Mucosa of gallbladder (tissue), 1 donor: ENCODE measurements around the gene KRTAP4-8. TPM values are rescaled to one million over a fixed set of nuclear protein-coding genes. Genes with fewer than 3 reads are reported as not detected.
"Not testable (repeated sequence)": the region's sequence is repeated elsewhere in the genome, so short reads cannot be mapped to it uniquely, and the experiment has no call there.

Source experiments
- DNase-seq: peaks from one replicate; pipeline ENCODE4 v3.0.0-alpha.2; 2020; ENCODE audit warnings: low spot score
- total RNA-seq: library from RNA; stranded (reverse); gene quantifications from one replicate; pipeline ENCODE4 v1.2.1, GENCODE V29; 2021
- donor health status: DM: no; HTN: no; CAD: no.

Gene KRTAP4-8
- total RNA-seq, 1 donor from 2014 or later = not detected

GRCh38 chr17:41065016-41065689 lies 32.8 kb downstream of the KRTAP4-8 start:
- DNase-seq = not testable (repeated sequence)

DNA sequence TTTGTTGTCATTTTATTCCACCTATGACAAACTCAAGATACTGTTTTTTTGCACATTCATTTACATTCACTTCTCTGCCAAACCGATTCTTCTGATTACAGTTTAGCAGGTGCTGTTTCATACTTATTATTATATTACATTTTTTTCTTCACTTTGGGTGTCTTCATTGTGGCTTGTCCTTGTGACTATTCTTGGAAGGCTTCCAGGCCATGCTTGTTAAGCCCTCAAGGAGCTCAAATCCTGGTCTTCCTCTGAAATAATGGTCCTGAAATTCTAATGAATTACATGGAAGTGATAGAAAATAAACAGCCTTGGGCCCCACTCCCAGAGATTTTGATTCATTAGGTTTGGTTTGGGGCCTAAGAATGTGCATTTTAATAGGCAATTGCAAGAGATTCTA lies 33.6 kb downstream of the KRTAP4-8 start:
- no peak for DNase-seq

DNA sequence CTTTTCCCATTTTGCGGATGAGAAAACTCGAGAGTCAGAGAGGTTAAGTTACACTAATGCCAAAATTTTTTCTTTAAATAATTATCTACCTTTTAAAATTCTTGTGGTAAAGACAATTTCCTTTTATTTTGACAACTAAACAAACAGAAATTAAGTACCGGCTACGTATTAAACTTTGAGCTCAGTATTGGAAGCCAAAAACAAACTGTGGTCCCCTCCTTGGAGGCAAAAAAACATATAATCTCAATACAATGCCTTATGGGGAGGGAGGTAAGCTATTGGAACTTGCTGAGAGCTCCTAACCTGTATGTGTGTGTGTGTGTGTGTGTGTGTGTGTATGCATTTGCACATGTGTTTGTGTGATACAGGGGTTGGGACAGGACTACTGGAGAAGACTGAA lies 34.5 kb downstream of the KRTAP4-8 start:
- DNase-seq = no peak

- DNase-seq = no peak
Observed at GRCh38 chr17:41061964-41062363, 36.0 kb downstream of the KRTAP4-8 start.

GRCh38 chr17:41060052-41060604 lies 37.8 kb downstream of the KRTAP4-8 start, which contains the start of gene KRTAP2-3:
TSS of gene KRTAP2-3 (minus strand) at chr17:41060114. CDS start at chr17:41060050, 64 bp downstream.
- DNase-seq = no peak

- not testable (repeated sequence) for DNase-seq
Observed at GRCh38 chr17:41059276-41060051, 38.5 kb downstream of the KRTAP4-8 start.

DNA sequence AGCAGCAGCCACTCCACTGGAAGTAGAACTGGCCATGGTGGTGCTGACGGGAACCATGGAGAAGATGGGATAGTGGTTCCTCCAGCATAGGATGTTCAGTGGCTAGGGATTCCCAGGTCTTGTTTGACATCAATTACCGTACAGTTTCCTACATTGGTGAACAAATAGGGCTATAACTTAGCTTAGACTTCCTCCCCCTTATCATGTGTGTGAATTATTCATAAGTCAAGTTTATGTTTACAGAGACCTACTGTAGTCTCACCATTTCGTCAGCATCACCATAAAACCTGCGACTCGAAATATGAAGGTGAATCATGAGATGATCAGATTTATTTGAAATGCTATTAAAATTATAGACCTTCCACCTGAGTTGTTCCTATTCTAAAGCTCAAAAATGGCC lies 39.2 kb downstream of the KRTAP4-8 start:
- no peak for DNase-seq

GRCh38 chr17:41057547-41057946 lies 40.4 kb downstream of the KRTAP4-8 start:
- no peak for DNase-seq

- not testable (repeated sequence) for DNase-seq
Observed at GRCh38 chr17:41055130-41055529, 42.8 kb downstream of the KRTAP4-8 start, which contains the start of gene KRTAP2-2. TSS of gene KRTAP2-2 (minus strand) at chr17:41055230. CDS start at chr17:41055211, 19 bp downstream.

DNA sequence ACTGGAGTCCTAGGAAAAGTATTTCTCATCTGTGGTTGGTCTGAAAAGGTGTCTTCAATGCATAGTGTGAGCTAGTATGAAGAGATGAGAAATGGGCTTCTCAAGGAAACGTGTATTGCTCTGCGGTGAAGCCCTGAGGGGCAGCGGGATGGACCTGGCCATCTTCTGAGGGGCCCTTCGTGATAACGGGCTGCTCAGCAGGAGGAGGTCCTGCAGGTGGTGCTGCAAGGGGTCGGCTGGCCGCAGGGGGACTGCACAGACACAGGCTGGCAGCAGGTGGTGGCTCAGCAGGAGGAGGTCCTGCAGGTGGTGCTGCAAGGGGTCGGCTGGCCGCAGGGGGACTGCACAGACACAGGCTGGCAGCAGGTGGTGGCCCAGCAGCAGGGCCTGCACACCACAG lies 43.4 kb downstream of the KRTAP4-8 start:
- DNase-seq = not testable (repeated sequence)

- no peak for DNase-seq
Observed at GRCh38 chr17:41054025-41054424, 43.9 kb downstream of the KRTAP4-8 start.

- DNase-seq = no peak
Observed at GRCh38 chr17:41052566-41052965, 45.4 kb downstream of the KRTAP4-8 start.

DNA sequence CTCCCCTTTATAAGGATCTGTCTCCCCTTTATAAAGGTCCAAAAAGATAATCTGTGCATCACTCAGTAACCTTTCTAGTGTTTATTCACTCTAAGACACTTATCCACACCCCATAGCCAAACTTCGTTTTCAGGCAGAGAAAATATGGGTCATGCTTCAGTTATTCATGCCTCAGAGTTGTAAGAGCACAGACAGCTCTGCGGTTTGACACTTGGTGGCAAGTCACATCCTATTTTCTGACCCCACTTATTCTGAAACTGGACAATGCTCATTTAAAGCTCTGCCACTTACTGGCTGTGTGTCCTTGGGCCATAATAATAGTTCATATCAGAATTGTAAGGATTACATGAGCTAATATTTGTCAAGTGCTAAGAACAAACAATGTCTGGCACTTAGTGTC lies 48.8 kb downstream of the KRTAP4-8 start:
- DNase-seq = no peak

DNA sequence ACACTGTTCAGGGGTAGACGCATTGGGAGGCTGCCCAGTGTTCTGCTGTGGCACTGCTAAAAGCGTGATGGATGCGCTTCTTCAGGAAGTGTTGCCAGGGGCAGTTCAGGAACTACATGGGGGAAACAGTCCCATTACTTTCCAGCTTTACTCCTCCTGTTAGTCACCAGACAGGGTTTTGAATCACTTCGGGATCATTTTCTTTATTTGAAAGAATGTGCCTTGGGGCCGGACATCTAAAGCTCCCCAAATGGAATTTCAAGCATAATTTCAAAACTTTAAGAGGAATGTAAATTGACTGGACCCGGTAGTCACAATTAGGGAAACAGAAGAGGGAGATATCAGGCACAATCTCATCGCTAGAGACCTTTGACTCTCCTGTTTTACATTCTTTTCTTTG lies 49.5 kb downstream of the KRTAP4-8 start:
- DNase-seq = no peak

Other genes starting within 250 kb of the KRTAP4-8 start
- gene KRT12, start 230.9 kb downstream of the KRTAP4-8 start, total RNA-seq = not detected
- 0.32 TPM for gene KRT20, start 212.9 kb downstream of the KRTAP4-8 start, total RNA-seq
- 7.0 TPM for gene KRT23, start 160.5 kb downstream of the KRTAP4-8 start, total RNA-seq
- gene KRT39, start 131.2 kb downstream of the KRTAP4-8 start, total RNA-seq = not detected
- gene KRT40, start 113.8 kb downstream of the KRTAP4-8 start, total RNA-seq = not detected
- not detected for gene KRTAP3-3, start 104.0 kb downstream of the KRTAP4-8 start, total RNA-seq
- gene KRTAP3-2, start 98.2 kb downstream of the KRTAP4-8 start, total RNA-seq = not detected
- not detected for gene KRTAP3-1, start 89.0 kb downstream of the KRTAP4-8 start, total RNA-seq
- not detected for gene KRTAP1-5, start 70.9 kb downstream of the KRTAP4-8 start, total RNA-seq
- gene KRTAP1-4, start 67.9 kb downstream of the KRTAP4-8 start, total RNA-seq = not detected
- gene KRTAP1-3, start 63.3 kb downstream of the KRTAP4-8 start, total RNA-seq = not detected
- not detected for gene KRTAP1-1, start 56.7 kb downstream of the KRTAP4-8 start, total RNA-seq
- gene KRTAP2-1, start 50.8 kb downstream of the KRTAP4-8 start, total RNA-seq = not detected
- gene KRTAP2-2, start 42.9 kb downstream of the KRTAP4-8 start, total RNA-seq = not detected
- not detected for gene KRTAP2-3, start 38.0 kb downstream of the KRTAP4-8 start, total RNA-seq
- gene KRTAP2-4, start 32.3 kb downstream of the KRTAP4-8 start, total RNA-seq = not detected
- gene KRTAP4-7, start 14.0 kb downstream of the KRTAP4-8 start, total RNA-seq = not detected
- gene KRTAP4-16, start 4.1 kb upstream of the KRTAP4-8 start, total RNA-seq = not detected
- gene KRTAP4-9, start 7.2 kb upstream of the KRTAP4-8 start, total RNA-seq = not detected
- not detected for gene KRTAP4-11, start 20.2 kb upstream of the KRTAP4-8 start, total RNA-seq
- not detected for gene KRTAP4-12, start 26.0 kb upstream of the KRTAP4-8 start, total RNA-seq
- not detected for gene KRTAP4-6, start 42.4 kb upstream of the KRTAP4-8 start, total RNA-seq
- gene KRTAP4-5, start 51.7 kb upstream of the KRTAP4-8 start, total RNA-seq = not detected
- gene KRTAP4-4, start 62.6 kb upstream of the KRTAP4-8 start, total RNA-seq = not detected
- not detected for gene KRTAP4-3, start 70.1 kb upstream of the KRTAP4-8 start, total RNA-seq
- gene KRTAP4-2, start 80.1 kb upstream of the KRTAP4-8 start, total RNA-seq = not detected
- not detected for gene KRTAP4-1, start 86.8 kb upstream of the KRTAP4-8 start, total RNA-seq
- not detected for gene KRTAP9-1, start 91.7 kb upstream of the KRTAP4-8 start, total RNA-seq
- not detected for gene KRTAP9-2, start 128.5 kb upstream of the KRTAP4-8 start, total RNA-seq
- not detected for gene KRTAP9-3, start 134.3 kb upstream of the KRTAP4-8 start, total RNA-seq
- not detected for gene KRTAP9-8, start 139.9 kb upstream of the KRTAP4-8 start, total RNA-seq
- not detected for gene KRTAP9-4, start 151.5 kb upstream of the KRTAP4-8 start, total RNA-seq
- gene KRTAP9-9, start 157.2 kb upstream of the KRTAP4-8 start, total RNA-seq = not detected
- gene KRTAP9-6, start 167.2 kb upstream of the KRTAP4-8 start, total RNA-seq = not detected
- gene KRTAP9-7, start 177.6 kb upstream of the KRTAP4-8 start, total RNA-seq = not detected
- not detected for gene KRTAP29-1, start 204.7 kb upstream of the KRTAP4-8 start, total RNA-seq
- gene KRTAP16-1, start 211.2 kb upstream of the KRTAP4-8 start, total RNA-seq = not detected
- not detected for gene KRTAP17-1, start 217.6 kb upstream of the KRTAP4-8 start, total RNA-seq